HG03469 (cell line): ENCODE measurements around the gene ACKR2.
A peak's percentile ranks its signal among the peaks of the same experiment; 100 is the strongest.

Source experiments
- ATAC-seq: cut with Tn5 transposase; IDR thresholded peaks from one replicate; pipeline ENCODE4 v1.9.1; 2021; ENCODE audit warnings: mild to moderate bottlenecking, moderate library complexity, moderate number of reproducible peaks; ENCODE audit not compliant: unreplicated experiment

Gene ACKR2

DNA sequence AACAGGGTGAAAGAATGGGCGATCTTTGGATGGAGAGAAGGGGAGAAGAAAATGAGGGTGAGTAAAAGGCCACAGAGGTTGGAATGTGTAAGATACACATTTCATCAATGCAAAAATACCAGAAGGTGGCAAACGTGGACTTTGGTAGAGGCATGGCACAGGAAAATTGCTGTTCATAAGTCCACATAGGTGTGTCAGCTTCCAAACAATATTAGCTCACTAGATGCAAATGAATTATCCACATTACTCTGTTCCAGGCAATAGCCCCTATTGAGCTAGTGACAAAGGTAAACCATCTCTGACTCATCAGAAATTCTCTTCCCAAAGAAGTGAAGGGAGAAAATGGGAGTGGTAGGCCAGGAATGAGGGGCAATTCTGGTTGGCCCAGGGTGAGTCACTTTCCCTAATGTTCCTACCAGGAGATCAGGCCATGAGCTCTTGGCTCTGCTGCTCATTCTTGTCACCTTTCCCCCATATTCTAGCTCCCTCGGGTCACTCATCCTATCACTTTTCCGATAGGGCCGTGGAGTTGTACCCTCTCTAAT is 19.9 kb downstream of the ACKR2 start:
- ATAC-seq: no peak

DNA sequence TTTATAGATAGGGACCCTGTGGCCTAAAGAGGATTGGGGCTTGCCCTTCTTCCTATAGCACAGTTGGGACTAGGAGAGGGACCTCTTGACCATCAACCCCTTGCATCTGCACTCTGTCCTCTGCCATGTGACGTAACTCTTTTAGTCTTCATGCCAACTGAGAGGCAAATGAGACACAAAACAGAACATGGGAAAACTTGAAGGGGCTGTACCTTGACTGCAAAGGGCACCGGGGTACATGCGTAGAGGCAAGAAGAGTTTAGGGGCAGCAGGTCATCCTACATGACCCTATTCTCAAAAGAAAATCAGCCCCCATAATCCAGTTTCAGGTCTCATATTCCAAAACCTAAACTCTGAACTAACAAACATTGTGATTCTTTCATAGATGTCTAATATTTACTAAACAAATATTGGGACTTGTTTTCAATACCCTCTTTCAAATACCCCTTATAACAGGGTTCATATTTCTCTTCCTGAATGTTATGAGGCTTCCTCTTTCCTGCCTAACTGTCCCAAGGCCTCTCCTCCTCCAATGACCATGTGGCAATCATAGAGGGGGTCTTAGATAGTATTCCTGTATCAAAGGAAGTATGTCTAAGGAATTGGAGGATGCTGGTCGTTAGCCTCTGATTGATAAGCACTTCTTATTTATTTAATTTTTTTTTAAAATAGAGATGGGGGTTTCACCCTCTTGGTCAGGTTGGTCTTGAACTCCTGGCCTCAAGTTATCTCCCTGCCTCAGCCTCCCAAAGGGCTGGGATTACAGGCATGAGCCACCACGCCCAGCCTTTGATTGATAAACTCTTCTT is 20.6 kb downstream of the ACKR2 start:
- no peak for ATAC-seq

- ATAC-seq: no peak
Observed at GRCh38 chr3:42830437-42831320, 21.4 kb downstream of the ACKR2 start.

- peak; percentile 52 for ATAC-seq
Observed at GRCh38 chr3:42831321-42831713, 22.1 kb downstream of the ACKR2 start.

- ATAC-seq: no peak
Observed at GRCh38 chr3:42836150-42837123, 27.2 kb downstream of the ACKR2 start.

DNA sequence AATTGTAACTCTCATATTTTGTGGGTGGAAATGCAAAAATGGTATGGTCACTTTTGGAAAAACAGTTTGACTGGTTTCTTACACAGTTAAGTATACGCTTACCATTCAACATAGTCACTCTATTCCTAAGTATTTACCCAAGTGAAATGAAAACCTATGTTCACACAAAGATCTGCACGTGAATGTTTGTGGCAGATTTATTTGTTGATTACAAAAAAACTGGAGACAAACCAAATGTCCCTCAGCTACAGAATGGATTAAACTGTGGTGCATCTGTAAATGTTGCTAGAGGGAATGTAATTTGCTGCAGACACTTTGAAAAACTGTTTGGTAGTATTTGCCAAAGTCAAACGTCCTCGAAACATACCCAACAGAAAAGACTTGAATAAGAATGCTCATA is 29.3 kb downstream of the ACKR2 start:
- ATAC-seq: no peak

DNA sequence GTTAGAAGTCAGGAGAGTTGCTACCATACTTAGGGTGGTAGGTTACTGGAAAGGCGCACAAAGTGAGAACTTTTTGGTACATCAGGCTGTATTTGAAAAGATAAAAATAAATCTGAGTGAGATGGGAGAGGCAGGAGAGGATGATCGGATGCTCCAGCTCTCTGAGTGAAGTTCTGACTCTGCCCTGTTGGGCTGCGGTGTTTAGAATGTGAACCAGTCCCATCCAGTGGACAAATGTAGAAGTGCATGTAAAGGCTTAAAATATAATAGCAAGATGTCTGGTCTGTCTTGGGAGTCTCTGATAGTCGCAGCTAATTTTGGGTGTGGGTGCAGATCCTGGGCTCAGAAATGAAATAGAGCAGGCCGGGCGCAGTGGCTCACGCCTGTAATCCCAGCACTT is 30.4 kb downstream of the ACKR2 start:
- ATAC-seq: peak; percentile 93

GRCh38 chr3:42841332-42841731 is 32.1 kb downstream of the ACKR2 start:
- ATAC-seq: no peak

GRCh38 chr3:42843713-42844411 is 34.6 kb downstream of the ACKR2 start:
- no peak for ATAC-seq

DNA sequence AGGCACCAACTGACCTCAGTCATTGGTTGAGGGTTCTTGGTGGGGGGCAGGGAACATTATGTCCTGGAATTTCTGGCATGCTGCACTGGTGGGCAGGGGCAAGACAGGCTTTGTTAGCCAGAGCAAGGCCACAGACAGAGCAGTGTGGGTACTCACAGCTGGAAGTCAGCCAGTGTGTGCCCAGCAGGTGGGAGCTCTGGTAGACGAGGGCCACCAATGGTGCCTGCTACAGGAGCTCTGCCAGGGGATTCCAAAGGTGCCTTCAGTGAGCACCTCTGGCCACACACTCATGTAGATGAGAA is 35.1 kb downstream of the ACKR2 start:
- ATAC-seq: no peak

- no peak for ATAC-seq
Observed at GRCh38 chr3:42844815-42845214, 35.6 kb downstream of the ACKR2 start.

DNA sequence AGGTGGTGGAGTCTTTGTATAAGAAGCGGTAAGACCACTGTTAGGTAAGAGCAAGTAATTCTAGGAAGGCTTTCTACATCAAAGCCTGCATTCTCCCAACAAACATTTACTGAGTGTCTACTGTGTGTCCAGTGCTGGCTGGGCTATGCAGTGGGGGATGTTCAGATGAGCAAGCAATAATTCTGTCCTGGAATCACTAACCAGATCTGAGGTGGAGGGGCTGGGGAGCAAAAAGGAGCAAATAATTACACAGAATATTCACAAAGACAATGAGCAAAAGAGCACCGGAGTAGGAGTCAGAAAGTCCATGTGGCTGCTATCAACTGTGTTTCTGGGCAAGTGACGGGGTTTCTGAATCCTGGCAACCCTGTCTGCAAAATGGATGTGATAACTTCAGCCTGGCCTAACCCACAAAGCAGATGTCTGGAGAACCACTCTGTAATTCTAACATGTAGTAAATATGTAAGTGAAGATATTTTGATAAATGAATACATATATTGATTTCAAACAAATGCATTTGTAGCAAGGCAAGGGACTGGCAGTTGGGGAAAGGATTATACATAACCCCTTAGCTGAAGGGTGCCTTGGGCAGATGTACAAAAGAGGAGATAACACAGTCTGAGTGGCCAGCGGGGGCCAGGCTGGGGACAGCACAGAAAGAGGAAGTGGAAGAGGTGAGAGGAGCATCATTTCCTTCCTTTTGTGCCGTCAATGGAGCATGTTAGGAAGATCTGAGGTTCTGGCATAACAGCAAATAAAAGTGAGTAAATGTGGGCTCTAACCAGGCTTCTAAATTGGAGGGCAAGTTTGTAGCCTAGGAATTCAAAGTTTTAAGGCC is 37.7 kb downstream of the ACKR2 start:
- ATAC-seq: no peak

GRCh38 chr3:42847731-42848130 is 38.5 kb downstream of the ACKR2 start:
- no peak for ATAC-seq

DNA sequence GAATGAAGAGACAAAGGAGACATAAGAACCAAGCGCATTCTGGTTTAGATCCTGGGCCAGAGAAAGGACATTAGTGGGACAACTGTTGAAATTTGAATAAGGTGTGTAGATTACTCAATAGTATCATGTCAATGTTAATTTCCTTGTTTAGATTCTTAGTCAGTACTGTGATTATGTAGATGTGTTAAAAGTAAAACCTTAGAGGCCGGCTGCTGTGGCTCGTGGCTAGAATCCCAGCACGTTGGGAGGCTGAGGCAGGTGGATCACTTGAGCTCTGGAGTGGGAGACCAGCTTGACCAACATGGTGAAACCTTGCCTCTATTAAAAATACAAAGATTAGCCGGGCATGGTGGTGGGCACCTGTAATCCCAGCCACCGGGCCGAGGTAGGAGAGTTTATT is 39.8 kb downstream of the ACKR2 start:
- ATAC-seq: no peak

DNA sequence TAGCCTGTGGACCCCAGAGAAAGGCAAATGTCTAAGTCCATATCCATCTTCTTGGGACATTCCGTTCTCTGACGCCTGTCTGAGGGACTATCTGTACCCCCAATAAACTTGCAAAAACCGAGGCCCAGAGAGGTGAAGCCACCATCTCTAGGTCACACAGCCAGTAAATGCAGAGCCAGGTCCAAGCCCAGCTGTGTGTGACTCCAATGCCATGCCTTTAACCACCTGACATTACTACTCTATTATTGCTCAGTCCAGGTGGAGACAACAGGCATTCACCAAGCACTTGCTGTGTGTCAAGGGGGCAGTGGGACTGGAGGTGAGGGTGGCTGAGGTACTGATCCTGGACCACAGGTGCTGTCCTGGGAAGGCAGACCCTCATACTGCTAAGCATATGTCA is 41.0 kb downstream of the ACKR2 start:
- no peak for ATAC-seq

GRCh38 chr3:42851228-42851834 is 42.1 kb downstream of the ACKR2 start:
- no peak for ATAC-seq

- no peak for ATAC-seq
Observed at GRCh38 chr3:42852441-42852840, 43.2 kb downstream of the ACKR2 start.

DNA sequence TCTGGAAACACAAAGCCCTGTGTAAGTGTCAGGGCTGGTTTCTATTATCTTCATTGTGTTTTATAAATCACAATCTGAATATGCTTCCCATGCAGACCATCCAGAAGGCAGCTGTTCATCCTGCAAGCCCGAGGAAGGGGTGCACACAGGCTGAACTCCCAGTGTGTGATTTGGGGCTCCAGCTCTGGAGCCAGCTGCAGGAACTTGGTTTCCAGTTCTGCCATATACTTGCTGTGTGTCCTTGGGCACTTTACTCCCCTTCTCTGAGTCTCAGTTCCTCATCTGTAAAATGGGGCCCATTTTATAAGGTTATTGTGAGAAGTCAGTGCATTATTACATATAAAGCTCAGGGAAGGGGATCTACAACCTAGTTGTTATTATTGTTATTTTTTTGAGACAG is 43.8 kb downstream of the ACKR2 start:
- no peak for ATAC-seq

GRCh38 chr3:42853739-42854302 is 44.6 kb downstream of the ACKR2 start:
- no peak for ATAC-seq
